ENCODE measurements around the gene TMUB1.

The TMUB1 gene

DNA sequence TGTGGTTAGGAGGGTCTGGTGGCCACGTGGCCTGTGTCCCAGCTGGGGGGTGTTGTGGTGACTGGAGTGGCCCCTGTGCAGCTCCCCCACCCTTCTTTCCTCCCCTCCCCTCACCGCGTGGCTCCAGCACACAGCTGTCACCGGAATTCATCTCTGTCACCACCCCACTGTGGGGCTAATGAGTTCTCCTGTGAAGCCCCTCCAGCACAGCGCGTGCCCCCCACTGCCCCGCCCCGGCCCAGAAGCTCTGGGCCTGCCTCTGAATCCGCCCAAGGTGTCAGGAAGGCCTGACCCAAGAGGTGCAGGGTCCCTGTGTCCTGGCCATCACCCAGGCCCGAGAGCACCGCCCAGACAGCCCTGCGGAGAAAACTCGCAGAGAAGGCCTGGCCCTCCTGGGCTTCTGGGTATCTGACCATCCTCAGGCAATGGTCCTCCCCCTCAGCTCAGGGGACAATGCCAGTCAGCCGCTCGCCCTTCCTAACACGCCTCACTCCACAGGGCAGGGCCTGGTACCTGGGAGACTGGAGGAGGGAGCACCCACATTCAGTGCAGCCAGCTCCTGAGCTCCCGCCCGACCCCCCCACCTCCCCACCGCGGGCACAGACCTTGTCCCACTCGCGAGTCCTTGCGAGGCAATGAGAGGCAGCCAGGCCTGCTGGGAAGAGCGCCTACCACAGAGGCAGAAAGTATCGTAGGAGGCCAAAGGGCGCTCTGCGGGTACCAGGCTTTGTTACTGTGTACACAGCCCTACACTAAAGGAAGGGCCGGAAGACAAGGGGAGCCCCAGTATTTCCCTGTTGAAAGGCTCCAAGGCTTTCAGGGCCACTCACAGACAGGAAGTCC lies 46.0 kb upstream of the TMUB1 start:
- Histone ChIP-seq H2AFZ (ENCODE audit: low read depth, low read length) (no peak overlapping the region), H3K79me2 (ENCODE audit: insufficient read depth, low read length) (no peaks in the 10 kb centered on the region), H3K27ac (ENCODE audit: low read length) (no peak overlapping the region), H3K27me3 (ENCODE audit: insufficient read depth, low read length, poor library complexity) (no peaks in the 10 kb centered on the region), H3K9me3 (ENCODE audit: insufficient read depth, low read length, severe bottlenecking) (no peaks in the 10 kb centered on the region), H3K4me3 (ENCODE audit: low read depth in 1 of 2, low read length in 2 of 2) (no peak overlapping the region), H3K4me2 (ENCODE audit: insufficient read depth, low read length) (no peak overlapping the region), H4K20me1 (ENCODE audit: insufficient read depth, low read length) (peaks cover 7% of the 10 kb centered on the region), H3K36me3 (ENCODE audit: insufficient read depth, low read length) (peaks cover 37% of the 10 kb centered on the region), H3K9ac (ENCODE audit: low read depth, low read length) (no peak overlapping the region), H3K4me1 (ENCODE audit: insufficient read depth, low read length) (no peaks in the 10 kb centered on the region)
- ATAC-seq (ENCODE audit: insufficient read depth, low read depth) (no peak), DNase-seq (no peak)
- no peak for TF ChIP-seq EZH2 (IDR thresholded peaks at IDR 0.05; ENCODE audit: borderline replicate concordance, low read depth, low read length, severe bottlenecking)
- TF ChIP-seq, protein P1, sequence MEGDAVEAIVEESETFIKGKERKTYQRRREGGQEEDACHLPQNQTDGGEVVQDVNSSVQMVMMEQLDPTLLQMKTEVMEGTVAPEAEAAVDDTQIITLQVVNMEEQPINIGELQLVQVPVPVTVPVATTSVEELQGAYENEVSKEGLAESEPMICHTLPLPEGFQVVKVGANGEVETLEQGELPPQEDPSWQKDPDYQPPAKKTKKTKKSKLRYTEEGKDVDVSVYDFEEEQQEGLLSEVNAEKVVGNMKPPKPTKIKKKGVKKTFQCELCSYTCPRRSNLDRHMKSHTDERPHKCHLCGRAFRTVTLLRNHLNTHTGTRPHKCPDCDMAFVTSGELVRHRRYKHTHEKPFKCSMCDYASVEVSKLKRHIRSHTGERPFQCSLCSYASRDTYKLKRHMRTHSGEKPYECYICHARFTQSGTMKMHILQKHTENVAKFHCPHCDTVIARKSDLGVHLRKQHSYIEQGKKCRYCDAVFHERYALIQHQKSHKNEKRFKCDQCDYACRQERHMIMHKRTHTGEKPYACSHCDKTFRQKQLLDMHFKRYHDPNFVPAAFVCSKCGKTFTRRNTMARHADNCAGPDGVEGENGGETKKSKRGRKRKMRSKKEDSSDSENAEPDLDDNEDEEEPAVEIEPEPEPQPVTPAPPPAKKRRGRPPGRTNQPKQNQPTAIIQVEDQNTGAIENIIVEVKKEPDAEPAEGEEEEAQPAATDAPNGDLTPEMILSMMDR (IDR thresholded peaks at IDR 0.05; ENCODE audit: borderline replicate concordance, extremely low read depth, low read length, poor library complexity, severe bottlenecking), result no peak

GRCh38 chr7:151128716-151129115 lies 45.4 kb upstream of the TMUB1 start:
- Histone ChIP-seq H3K4me2 (ENCODE audit: insufficient read depth, low read length) (no peak overlapping the region), H3K27ac (ENCODE audit: low read length) (no peak overlapping the region), H3K9ac (ENCODE audit: low read depth, low read length) (no peak overlapping the region), H3K79me2 (ENCODE audit: insufficient read depth, low read length) (no peaks in the 10 kb centered on the region), H3K4me1 (ENCODE audit: insufficient read depth, low read length) (no peaks in the 10 kb centered on the region), H3K36me3 (ENCODE audit: insufficient read depth, low read length) (peaks cover 38% of the 10 kb centered on the region), H2AFZ (ENCODE audit: low read depth, low read length) (no peak overlapping the region), H4K20me1 (ENCODE audit: insufficient read depth, low read length) (peaks cover 7% of the 10 kb centered on the region), H3K4me3 (ENCODE audit: low read depth in 1 of 2, low read length in 2 of 2) (no peak overlapping the region), H3K9me3 (ENCODE audit: insufficient read depth, low read length, severe bottlenecking) (no peaks in the 10 kb centered on the region), H3K27me3 (ENCODE audit: insufficient read depth, low read length, poor library complexity) (no peaks in the 10 kb centered on the region)
- no peak for ATAC-seq (ENCODE audit: insufficient read depth, low read depth)
- DNase-seq, result no peak
- TF ChIP-seq, protein P1 (IDR thresholded peaks at IDR 0.05; ENCODE audit: borderline replicate concordance, extremely low read depth, low read length, poor library complexity, severe bottlenecking), result no peak
- TF ChIP-seq EZH2 (IDR thresholded peaks at IDR 0.05; ENCODE audit: borderline replicate concordance, low read depth, low read length, severe bottlenecking), result no peak

DNA sequence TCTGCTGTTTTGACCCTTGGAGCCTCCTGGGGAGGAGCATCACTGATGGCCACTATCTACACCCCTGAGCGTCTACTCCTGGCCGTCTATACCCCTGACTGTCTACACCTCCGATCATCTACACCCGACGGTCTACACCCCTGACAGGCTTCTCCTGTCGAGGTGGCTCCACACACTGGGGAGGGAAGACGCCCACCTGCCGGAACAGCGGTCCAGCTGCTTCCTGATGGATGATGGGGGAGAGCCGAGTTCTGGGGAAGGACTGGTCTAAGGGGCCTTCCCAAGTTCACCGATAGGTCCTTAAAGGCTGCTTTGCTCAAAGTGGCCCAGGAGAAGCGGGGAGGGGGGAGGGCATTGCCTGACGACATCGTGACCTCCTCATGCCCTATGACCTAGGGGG lies 44.9 kb upstream of the TMUB1 start:
- Histone ChIP-seq H3K79me2 (ENCODE audit: insufficient read depth, low read length) (no peaks in the 10 kb centered on the region), H3K9ac (ENCODE audit: low read depth, low read length) (no peak overlapping the region), H3K27me3 (ENCODE audit: insufficient read depth, low read length, poor library complexity) (no peaks in the 10 kb centered on the region), H4K20me1 (ENCODE audit: insufficient read depth, low read length) (peaks cover 7% of the 10 kb centered on the region), H3K36me3 (ENCODE audit: insufficient read depth, low read length) (peaks cover 35% of the 10 kb centered on the region), H3K27ac (ENCODE audit: low read length) (no peak overlapping the region), H3K4me1 (ENCODE audit: insufficient read depth, low read length) (no peaks in the 10 kb centered on the region), H3K9me3 (ENCODE audit: insufficient read depth, low read length, severe bottlenecking) (no peaks in the 10 kb centered on the region), H3K4me2 (ENCODE audit: insufficient read depth, low read length) (no peak overlapping the region), H2AFZ (ENCODE audit: low read depth, low read length) (no peak overlapping the region), H3K4me3 (ENCODE audit: low read depth in 1 of 2, low read length in 2 of 2) (no peak overlapping the region)
- TF ChIP-seq, protein P1 (IDR thresholded peaks at IDR 0.05; ENCODE audit: borderline replicate concordance, extremely low read depth, low read length, poor library complexity, severe bottlenecking), result no peak
- no peak for TF ChIP-seq EZH2 (IDR thresholded peaks at IDR 0.05; ENCODE audit: borderline replicate concordance, low read depth, low read length, severe bottlenecking)
- ATAC-seq (ENCODE audit: insufficient read depth, low read depth) (no peak), DNase-seq (no peak)

Data from DND-41 (cell line).